MCF 10A (cell line): Measurements from ENCODE around the gene TUBB6. TPM values are rescaled to one million over a fixed set of nuclear protein-coding genes. Genes with fewer than 3 reads are reported as not detected.

Experiments
- BruUV-seq: library from RNA; stranded (reverse); fragments of 400-500 nt; replicated peaks from 2 replicates; lab custom pipeline; 2021; lab: Mats Ljungman, UMichigan
- CTCF ChIA-PET: fragments of 300-600 bp; sonication (Branson Sonifier 250); formaldehyde crosslinking; extraction: SDS; loops from one replicate; lab custom pipeline; 2021; ENCODE audit warnings: antibody characterized with exemption, inconsistent platforms; lab: Yijun Ruan, JAX
- POLR2A ChIA-PET: fragments of 300-600, 350-650 bp; sonication (Branson Sonifier 250); formaldehyde crosslinking; extraction: SDS; loops from one replicate; lab custom pipeline; 2020; ENCODE audit warnings: antibody characterized with exemption, inconsistent platforms; lab: Yijun Ruan, JAX
- DNase-seq: peaks from one replicate; pipeline ENCODE4 v3.0.0-alpha.2; 2018; ENCODE audit not compliant: unreplicated experiment
- H3K27ac Mint-ChIP-seq: one replicate; pipeline ENCODE4 v1.8.0; 2022; ENCODE audit warnings: mild to moderate bottlenecking, low read depth, mixed read lengths; ENCODE audit not compliant: unreplicated experiment
- H3K27me3 Mint-ChIP-seq: one replicate; pipeline ENCODE4 v1.8.0; 2022; ENCODE audit warnings: mixed read lengths; ENCODE audit not compliant: insufficient read depth, unreplicated experiment
- H3K36me3 Mint-ChIP-seq: one replicate; pipeline ENCODE4 v1.8.0; 2022; ENCODE audit warnings: mild to moderate bottlenecking, moderate library complexity, mixed read lengths; ENCODE audit not compliant: insufficient read depth, unreplicated experiment
- H3K4me1 Mint-ChIP-seq: one replicate; pipeline ENCODE4 v1.8.0; 2022; ENCODE audit warnings: mixed read lengths; ENCODE audit not compliant: insufficient read depth, unreplicated experiment
- H3K4me3 Mint-ChIP-seq: one replicate; pipeline ENCODE4 v1.8.0; 2022; ENCODE audit warnings: mild to moderate bottlenecking, moderate library complexity, mixed read lengths; ENCODE audit not compliant: unreplicated experiment
- H3K9me3 Mint-ChIP-seq: one replicate; pipeline ENCODE4 v1.8.0; 2022; ENCODE audit warnings: mixed read lengths; ENCODE audit not compliant: unreplicated experiment
- CTCF ChIP-seq: fragments of 200-600 bp; IDR thresholded peaks from one replicate; pipeline ENCODE4 v1.8.0; 2022; ENCODE audit warnings: antibody characterized with exemption, mild to moderate bottlenecking; ENCODE audit not compliant: unreplicated experiment
- intact Hi-C: fragments of 100-400 bp; cut with micrococcal nuclease; formaldehyde crosslinking; loops from 2 replicates; pipeline ENCODE4 v1.14.1; 2022
- total RNA-seq: library from RNA; stranded (reverse); gene quantifications from 2 replicates; pipeline ENCODE4 v1.2.3, GENCODE V29; 2022

Gene TUBB6
- total RNA-seq, 1 experiment from 2014 or later = 167 TPM

DNA sequence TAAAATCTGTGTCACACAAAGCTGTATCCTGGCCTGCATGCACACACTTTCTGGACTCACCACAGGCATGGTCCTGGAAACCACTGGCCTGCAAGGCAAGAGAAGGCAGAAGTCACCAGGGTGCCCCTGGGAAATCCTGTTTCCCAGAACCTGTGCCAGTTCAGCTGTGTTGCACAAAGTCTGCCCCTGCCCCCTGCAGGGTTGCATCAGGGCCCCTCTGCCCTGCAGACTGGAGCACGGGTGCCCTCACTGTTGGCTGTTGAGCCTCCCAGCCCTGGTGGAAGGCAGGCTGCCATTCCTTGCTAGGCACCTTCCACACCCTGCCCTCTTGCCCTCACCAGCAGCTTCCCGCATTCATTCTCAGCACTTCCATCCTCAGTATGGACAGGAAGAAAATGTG, 18.0 kb upstream of the TUBB6 start:
- no peak for TF ChIP-seq CTCF
- peaks cover 18% of the 10 kb centered on the region for H3K4me1 Mint-ChIP-seq
- DNase-seq = no peak
- intact Hi-C loops = no loop called here
- POLR2A ChIA-PET = interaction anchor here (14.3 kb wide), 1 partner anchor 17 kb away, joined by 234 read pairs; the partner anchor contains the start of gene TUBB6
- no peak overlapping the region for H3K27ac Mint-ChIP-seq
- CTCF ChIA-PET = interaction anchor here (1.4 kb wide), 1 partner anchor 28 kb away, joined by 3 read pairs; no protein-coding TSS in a partner anchor
- BruUV-seq = no TSS peak
- H3K9me3 Mint-ChIP-seq = no peaks in the 10 kb centered on the region
- peaks cover 4% of the 10 kb centered on the region for H3K36me3 Mint-ChIP-seq
- no peaks in the 10 kb centered on the region for H3K27me3 Mint-ChIP-seq
- H3K4me3 Mint-ChIP-seq = no peak overlapping the region

- POLR2A ChIA-PET = no interaction called here
- Mint-ChIP-seq H3K9me3 (no peaks in the 10 kb centered on the region), H3K4me3 (no peak overlapping the region), H3K27me3 (no peaks in the 10 kb centered on the region), H3K27ac (no peak overlapping the region), H3K4me1 (peaks cover 18% of the 10 kb centered on the region), H3K36me3 (no peaks in the 10 kb centered on the region)
- intact Hi-C loops = no loop called here
- TF ChIP-seq CTCF = no peak
- DNase-seq = no peak
- no TSS peak for BruUV-seq
- CTCF ChIA-PET = no interaction called here
These were observed 16.9 kb upstream of the TUBB6 start for GRCh38 chr18:12291161-12291560.

DNA sequence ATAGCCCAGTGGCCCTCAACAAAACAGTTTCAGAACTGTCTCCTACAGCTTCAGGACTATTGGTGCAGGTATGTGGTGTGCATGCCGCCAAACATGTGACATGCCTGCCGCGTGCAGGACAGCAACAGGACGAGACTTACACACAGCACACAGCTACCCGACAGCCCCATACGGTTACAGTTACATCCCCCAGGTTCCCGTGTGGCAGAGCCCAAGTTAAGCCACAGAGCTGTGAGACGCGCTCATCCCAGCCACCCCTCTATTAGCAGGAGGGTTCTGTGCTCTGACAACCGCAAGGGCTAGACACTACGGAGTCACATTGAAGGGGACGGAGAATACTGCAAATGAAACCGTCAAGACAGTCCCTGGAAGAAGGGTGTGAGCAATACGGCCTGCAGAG, 16.4 kb upstream of the TUBB6 start:
- CTCF ChIA-PET = interaction anchor here (1.2 kb wide), 1 partner anchor 20 kb away, joined by 4 read pairs; no protein-coding TSS in a partner anchor

DNA sequence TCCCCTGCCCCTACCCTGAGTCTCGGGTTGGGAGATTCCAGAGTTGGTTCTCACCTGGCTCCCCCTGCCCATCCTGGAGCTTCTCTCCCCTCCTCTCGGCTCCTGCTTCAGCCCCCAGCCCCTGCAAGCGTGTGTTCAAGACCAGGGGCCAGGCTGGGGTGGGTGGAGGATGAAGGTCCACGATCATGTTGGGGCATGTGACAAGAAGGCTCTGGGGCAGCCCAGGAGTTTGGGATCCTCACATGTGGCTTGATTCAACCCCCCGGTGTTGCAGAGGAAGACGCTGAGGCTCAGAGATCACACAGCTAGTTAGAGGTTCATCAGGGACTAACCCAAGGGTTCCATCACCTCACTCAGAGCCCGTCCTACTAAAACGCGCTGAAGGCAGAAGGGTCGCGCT, 14.2 kb upstream of the TUBB6 start:
- no peaks in the 10 kb centered on the region for H3K27me3 Mint-ChIP-seq
- DNase-seq = no peak
- ChIA-PET CTCF (interaction anchor here (1.1 kb wide), 1 partner anchor 10 kb away, joined by 3 read pairs; no protein-coding TSS in a partner anchor), POLR2A (interaction anchor here (0.6 kb wide), 1 partner anchor 26 kb away, joined by 5 read pairs; no protein-coding TSS in a partner anchor)
- H3K36me3 Mint-ChIP-seq = no peaks in the 10 kb centered on the region
- H3K27ac Mint-ChIP-seq = no peak overlapping the region
- H3K9me3 Mint-ChIP-seq = no peaks in the 10 kb centered on the region
- no peak for TF ChIP-seq CTCF
- peaks cover 14% of the 10 kb centered on the region for H3K4me1 Mint-ChIP-seq
- intact Hi-C loops = no loop called here
- no peak overlapping the region for H3K4me3 Mint-ChIP-seq
- no TSS peak for BruUV-seq

More for the DNA sequence above, 16.4 kb upstream of the TUBB6 start:
- no peak for TF ChIP-seq CTCF
- BruUV-seq = no TSS peak
- Mint-ChIP-seq H3K27ac (no peak overlapping the region), H3K36me3 (no peaks in the 10 kb centered on the region), H3K4me3 (no peak overlapping the region), H3K4me1 (peaks cover 22% of the 10 kb centered on the region), H3K9me3 (no peaks in the 10 kb centered on the region), H3K27me3 (no peaks in the 10 kb centered on the region)
- POLR2A ChIA-PET = no interaction called here
- DNase-seq = no peak
- intact Hi-C loops = no loop called here
